T-helper 1 cell (primary cell): Measurements from ENCODE around the gene SPTLC3.
A peak's percentile ranks its signal among the peaks of the same experiment; 100 is the strongest.

ENCODE experiments used
- DNase-seq, 5 donors: peaks; one replicate each; pipeline ENCODE4 v3.0.0-alpha.2; 2012 to 2020

SPTLC3 gene

DNA sequence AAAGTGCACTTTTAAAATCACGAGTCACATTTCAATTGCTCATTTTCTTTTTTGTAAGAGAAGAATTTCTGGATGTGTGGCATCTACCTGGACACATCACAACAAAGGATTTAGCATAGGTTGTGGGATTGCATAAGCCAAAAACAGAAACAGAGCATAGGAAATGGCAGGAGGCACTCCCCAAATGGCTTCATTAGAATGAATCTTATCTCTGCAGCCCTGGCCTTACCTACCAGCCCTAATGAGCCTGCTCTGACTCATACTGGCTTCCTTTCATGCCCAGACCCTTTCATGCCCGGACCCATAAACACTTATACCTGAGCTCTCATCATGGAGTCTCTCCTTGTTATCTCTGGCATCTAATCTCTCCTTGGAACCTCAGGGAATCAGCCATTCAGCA, 23.9 kb upstream of the SPTLC3 start:
- DNase-seq: no peak

DNA sequence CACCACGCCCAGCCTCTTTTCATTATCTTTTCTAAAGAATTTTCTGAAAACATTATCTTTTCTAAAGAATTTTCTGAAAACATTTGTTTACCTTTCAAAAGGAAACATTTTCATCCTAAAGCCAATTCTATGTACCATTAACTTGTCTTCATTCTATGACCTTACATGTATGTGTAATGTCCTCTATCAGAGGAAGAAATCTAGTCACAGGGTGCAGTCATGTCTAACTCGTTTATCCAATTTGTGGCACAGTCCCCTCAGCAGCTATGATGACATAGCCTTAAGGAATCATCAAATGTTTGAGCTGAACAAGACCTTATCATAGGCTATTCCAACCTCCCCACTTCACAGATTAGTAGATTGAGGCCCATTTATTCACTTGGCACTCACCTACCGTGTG, 21.5 kb upstream of the SPTLC3 start:
- DNase-seq: no peak

DNA sequence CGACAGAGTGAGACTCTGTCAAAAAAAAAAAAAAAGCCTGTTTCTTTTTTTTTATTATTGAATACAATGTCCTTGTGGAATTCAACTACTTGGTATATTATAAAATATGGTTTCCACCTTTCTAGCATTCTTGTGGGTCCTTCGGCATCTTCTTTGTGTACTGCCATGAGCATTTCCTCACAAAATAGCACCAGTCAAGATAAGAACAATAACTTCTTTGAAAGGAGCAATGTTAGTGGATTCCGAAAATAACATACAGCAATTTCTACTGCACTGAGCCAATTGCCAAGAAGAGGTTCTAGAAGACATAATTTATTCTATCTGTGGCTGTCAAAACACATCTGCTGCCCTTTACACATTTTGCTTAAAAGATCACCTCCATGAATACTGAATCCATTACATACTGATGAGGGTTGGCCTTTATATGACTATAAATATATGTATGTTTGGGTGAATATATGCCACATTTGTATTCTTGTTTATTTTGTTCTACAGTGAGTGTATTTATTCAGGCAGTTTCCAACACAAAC, 19.1 kb upstream of the SPTLC3 start:
- no peak for DNase-seq

DNA sequence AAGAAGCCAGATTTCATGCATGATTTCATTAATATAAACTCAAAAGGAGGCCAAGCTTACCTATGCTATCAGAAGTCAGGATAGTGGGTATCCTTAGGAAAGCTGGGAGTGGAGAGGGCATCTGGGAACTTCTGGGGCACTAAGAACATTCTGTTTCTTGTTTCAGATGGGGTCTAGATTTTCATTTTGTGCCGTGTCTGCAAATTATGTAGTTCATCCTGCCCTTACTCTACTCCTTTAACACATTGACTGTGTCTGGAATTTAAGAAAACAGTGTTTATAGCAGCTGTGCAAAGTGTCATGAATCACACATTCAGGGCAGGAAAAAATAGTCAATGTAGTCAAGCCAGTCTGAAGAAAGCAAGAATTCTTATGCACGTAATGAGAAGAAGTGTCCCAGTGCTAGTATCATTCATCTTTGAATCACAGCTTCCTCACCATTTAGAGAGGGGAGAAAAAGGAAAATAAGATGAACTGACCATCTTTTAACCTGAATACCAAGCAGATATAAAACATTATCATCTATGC, 11.6 kb upstream of the SPTLC3 start:
- no peak for DNase-seq

DNA sequence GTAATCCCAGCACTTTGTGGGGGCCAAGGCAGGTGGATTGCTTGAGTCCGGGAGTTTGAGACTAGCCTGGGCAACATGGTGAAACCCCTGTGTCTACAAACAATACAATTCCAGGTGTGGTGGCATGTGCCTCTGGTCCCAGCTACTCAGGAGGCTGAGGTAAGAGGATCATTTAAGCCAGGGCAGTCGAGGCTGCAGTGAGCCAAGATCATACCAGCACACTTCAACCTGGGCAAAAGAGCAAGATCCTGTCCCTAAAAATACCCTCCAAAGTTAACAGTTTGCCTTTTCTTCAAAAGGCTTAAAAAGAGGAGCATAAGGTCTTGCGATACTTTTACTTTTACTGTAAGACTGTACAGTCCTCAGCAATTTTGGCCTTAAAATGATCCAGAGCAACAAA, 10.7 kb upstream of the SPTLC3 start:
- DNase-seq: no peak

DNA sequence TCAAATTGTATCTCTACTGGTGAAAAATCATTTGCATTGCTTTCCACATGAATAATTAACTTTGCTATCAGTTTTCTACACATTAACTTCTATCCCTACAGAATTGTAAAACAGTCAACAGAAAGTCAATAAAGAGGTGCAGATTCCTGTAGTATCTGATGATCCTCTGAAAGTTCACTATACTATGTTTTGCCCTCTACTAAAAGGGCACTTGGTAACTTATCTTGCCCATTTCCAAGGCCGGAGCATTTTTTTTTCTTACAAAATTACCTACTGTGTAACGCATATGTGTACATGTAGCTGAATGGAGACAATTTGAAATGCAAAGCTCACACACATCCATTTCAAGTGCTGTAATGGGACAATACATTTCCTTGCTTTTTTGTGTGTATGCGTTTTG, 9.6 kb upstream of the SPTLC3 start:
- DNase-seq: no peak

DNA sequence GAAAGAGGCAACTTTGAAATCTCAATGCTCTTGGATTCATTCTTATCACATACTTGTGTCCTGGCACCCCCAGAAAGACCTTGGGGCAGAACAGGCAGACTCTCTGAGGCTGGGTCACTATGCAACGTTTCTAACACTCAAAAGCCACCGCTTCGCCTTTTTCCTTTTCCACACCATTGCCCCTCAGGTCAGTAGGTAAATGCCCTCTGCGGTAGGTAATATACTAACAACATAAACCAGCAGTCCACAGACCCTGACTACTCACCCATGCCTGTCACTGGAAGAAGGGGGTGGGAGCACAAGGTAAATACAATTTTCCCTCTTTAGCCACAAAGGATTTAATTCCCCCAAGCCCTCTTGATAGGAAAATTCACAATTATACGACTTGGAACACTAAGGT, 6.5 kb upstream of the SPTLC3 start:
- DNase-seq: no peak

DNA sequence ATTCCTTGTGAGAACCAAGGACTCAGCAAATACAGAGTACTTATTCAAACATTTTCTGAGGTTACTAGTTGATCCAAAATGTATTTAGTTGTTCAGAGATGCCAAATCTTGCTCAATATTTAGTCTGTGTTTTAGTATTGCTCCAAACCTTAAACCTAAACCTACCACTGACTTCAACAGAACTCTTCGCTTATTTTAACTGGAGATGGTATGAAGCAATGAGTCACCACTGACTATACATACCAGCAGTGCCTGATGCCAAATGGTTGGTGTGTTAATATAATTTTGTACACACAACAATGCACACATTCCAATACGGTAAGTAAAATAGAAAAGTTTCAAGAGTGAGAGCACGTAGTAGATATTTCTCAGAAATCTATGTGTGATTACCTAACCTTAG, 1.9 kb upstream of the SPTLC3 start:
- DNase-seq: no peak

DNA sequence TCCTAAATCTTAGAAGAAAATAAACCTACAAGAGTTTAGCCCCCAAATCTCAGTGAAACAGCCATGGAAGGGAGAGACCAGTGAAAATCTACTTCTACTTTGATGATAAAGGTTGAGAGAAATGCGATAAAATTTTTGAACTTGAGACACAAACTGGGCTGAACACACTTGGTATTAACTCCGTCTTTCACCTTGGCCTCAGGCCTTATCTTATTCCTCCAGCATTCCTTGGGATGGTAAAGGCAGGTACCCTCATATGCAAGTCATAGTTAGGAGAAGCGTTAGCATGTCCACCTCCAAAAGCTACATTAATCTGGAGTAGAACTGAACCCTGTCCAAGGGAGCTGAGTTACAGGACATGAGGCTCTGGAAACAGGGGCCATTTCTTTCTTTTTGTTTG, 1.2 kb upstream of the SPTLC3 start:
- DNase-seq: no peak

DNA sequence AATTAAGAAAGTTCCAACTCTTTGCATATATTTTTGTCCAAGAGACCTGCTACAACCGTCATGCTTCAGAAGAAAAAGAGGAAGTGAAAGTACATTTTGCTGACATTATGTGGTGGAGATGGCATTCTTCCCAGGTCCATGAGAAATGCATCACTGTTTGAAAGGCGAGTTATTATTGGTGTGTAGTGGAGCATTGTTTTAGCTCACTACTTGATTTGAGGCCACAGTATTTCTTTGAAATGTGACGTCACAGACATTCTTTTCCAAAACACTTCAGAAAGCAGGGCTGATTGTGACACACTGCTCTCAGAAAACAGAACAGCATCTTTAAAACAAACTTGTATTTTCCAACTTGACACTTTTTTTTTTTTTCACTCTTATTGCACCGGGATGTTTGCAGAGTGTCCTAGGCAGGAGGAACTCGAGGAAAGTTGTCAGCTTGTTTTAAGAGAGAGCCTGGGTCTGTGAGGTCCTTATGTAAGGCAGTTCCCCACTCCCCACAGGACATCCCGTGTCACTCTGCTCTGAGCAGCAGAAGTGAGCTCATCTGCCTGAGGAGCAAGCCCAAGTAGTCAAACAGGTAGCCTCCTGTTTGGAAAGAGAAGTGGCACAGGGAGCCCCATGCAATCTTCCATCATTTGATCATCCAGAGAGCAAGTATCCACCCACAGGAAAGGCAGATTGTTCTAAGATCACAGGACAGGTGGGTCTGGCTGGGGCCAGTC, 1.1 kb downstream of the SPTLC3 start:
- DNase-seq: peak in 1 of 5 donors; percentile 1

DNA sequence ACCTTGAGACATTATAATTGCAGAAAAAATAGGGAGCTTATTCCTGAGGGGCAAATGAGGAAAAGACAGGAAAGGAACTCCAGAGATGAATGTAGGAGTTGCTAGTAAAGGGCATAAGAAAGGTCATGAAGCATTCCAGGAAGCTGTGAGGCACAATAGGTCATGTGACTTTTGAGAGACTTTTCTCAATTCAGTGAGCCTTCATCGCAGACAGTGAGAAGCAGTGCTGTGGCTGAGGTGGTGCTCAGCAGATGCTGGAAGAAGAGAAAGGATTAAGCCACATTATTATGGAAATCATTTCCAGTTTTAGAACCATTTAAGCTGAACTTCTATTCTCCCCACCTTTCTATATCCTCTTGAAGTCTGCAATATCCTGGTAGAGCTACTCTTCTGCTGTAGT, 4.1 kb downstream of the SPTLC3 start:
- no peak for DNase-seq

DNA sequence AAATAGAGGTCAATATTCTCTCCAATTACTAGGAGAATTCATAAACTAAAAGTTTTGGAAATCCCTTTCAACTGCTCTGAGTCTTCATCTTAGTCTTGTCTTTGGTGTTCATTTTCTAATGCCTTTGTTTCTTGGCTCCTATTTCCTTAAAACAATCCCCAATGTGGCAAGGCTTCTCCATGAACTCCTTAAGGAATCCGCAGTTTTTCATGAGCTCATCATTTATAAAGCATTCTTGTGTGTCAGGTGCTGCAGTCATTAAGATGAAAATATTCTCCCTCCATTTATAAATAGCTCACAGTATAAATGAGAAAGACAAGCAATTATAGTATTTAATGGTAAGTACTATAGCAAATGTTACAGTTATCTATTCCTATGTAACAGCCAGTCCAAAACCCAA, 4.6 kb downstream of the SPTLC3 start:
- DNase-seq: no peak

DNA sequence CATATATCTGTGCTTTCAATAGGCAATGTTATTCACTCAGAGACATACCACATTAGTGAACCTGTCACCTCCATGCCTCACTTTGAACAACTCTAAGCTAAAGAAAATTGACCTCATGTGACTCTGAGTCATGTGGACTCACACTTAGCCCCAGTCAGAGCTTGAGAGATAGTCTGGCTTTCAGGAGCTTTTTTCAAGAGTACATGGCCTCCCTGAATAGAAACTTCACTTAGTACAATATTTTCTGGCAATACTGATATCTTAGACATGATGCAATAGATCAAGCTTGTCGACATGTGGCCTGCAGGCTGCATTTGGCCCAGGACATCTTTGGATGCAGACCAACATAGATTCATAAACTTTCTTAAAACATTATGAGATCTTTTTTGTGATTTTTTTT, 8.5 kb downstream of the SPTLC3 start:
- no peak for DNase-seq

DNA sequence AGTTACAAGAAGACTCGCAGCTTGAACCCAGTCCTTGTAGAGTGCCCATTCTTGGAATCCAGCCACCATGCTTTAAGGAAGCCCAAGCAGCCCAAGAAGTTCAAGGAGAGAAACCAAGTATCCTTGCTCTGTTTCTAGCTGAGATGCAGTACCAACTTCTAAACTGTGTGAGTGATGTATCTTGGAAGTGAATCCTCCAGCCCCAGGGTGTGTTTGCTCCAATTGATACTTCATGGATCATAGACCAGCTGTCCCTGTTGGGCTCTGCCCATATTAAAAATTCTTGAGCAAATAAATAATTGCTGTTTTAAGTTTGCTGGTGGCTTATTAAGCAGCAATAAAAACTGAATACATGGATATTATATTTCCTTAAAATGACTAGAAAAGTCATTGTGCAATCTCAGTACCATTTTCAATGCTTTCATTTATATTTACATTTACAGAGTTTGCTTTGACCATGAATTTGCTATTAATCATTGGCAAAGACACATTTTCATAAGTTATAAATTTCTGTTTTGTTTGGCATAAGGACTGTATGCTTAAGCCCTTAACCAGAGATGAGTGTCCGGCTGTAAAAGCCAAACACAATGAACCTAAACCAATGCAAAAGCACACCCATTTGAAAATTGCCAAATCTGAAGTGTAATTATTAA, 9.2 kb downstream of the SPTLC3 start:
- no peak for DNase-seq

DNA sequence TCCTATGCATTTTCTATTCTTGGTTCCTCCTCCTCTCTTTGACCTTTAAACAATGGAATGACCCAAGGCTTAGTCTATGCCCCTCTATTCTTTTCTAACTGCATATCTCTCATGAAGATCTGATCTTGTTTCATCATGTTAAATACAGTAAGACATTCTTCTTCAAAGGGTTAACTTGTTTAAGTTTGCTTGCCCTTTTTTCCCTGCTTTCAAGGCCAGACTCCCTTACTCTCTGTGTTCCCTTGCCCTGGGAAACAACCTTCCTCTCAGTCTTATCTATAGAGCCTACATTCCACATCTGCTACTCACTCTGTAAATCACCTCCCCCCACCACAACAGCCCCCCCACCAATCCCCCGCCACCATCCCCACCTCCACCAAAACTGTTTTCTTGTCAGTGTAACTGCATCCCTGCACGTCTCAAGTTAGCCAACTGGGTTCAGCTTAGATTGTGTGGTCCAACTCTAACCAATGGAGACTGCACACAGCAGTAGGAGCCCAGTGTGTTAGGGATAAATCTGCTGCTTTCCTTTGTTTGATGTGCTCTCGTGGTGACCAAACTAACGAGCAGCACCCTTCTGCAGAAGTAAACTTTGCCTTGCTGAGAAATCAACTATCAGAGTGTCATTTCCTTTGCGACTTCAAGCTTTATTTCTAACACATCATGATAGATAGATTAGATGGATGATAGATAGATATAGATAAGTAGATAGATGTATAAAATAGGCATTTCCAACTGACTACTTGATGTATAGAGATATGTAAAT, 12.6 kb downstream of the SPTLC3 start:
- no peak for DNase-seq

DNA sequence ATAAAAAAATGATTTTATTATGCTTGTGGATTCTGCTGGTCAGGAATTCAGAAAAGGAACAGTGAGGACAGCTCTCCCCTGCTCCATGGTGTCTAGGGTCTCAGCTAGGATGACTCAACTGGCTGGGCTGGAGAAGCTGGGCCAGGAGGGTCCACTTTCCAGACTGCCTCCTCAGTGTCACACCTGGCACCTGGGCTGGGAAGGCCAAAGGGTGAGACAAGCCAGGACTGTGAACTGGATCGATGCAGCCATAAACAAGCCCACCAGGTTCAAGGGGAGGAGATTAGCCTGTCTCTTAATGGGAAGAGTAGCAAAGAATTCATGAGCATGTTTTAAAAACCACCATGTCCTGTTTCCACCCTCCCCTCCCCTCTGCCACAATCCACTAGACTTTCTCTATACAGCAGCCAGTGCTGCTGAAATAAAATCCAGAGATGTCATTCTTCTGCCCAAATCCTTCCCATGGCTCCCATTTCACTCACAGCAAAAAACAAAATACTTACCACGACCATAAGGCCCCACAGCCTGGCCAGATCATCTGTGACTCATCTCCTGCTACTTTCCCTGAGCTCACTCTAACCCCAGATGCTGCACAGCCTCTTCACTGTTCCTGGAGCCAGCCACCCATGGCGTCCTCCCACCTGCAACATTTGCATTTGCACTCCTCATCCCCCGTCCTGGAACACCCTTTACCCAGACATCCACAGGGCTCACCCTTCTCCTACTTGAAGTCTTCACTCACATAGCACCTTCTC, 13.8 kb downstream of the SPTLC3 start:
- no peak for DNase-seq

DNA sequence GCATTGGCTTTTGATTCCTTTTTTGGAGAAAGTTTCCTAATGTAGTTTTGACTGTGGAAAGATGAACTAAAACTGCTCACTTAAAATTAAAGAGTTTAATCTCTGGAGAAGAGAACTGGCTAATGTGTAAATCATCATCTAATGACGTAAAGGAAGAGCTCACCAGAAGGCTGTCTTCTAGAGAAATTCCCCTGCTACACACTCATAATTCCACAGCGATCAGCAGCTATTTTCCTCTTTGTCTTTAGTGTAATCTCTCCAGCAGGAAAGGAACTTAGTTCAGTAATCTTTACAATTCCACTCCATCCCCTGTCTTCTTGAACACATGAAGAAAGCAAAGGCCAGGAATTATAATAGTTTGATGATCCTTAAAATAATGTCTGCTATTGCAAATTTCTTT, 15.8 kb downstream of the SPTLC3 start:
- DNase-seq: no peak

DNA sequence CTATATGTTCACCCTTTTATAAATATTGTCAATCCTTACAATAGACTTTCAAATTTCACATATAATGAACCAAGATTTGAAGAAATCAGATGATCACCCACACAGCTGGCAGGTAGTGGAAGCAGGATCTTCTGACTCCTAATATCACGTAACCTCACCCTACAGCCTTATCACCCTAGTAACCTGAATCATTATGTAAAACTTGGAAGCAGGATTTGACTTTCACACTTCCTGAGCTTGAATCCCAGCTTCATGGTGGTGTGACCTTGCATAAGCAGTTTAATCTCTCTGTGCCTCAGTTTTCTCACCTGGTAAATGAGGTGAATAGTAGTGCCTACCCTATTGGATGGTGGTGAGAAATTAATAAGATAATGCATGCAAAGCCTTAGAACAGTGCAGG, 16.4 kb downstream of the SPTLC3 start:
- no peak for DNase-seq

DNA sequence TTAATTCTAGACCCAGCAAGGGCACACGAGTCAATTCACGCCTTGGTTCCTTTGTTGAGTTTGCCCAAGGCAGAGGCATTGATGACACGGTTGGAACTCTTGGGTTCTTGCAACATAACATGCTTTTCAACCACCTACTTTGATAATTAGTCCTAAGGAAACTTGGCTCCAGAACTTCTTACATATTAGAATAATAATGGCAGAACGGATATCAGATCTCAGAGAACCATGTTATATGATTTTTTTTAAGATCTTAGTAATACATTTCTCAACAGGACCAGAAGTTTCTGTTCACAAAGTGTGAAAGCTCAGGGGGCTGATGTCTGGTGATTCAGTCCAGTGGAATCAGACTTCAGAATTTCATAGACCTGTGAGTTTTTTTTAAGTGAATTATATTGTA, 19.2 kb downstream of the SPTLC3 start:
- no peak for DNase-seq

DNA sequence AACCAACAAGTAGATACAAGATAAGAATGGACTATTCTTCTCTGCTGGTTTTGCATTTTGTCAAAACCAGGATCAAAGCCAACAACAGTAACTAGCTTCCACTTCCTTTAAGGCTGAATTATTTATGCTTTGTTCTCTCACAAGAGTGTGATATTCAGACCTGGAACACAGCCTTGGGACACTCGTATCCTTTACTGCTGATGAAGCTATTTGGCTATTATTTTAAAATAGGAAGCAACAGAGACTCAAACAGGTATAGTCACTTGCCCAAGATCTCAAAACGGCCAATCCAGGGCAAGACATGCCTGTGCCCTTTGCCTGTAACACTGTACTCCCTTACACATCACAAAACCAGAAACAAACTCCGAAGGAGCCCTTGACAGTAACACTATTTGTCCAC, 19.9 kb downstream of the SPTLC3 start:
- no peak for DNase-seq

DNA sequence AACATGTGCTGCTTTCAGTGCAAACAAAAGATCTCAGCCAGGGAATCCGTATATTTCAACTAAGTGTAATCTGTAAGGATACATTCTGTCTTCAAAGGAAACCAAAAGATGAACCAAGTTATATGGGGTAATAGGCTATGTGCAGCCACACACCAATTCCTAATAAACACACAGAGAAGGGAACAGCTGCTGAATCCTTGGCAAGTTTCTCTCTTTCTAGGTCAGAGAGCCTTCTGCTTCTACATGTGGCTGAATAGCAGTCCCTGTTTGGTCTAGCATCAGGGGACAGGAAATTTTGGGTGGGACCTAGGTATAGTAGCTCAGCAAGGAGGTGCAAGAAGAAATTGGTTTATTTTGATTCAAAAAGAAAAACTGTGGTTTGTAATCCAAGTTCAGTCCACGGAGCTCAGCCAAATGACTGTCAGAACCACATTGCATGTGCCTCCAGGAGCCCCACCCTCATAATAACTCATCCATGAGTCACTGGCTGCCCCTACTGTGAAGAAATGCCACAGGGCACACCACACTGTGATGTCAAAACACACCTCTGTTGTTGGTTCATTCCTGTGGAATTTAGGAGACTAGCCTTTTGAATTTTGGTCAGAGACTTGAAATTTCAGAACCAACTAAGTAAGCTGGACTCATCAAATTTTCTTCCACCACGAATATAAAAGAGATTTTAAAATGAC, 21.1 kb downstream of the SPTLC3 start:
- no peak for DNase-seq

DNA sequence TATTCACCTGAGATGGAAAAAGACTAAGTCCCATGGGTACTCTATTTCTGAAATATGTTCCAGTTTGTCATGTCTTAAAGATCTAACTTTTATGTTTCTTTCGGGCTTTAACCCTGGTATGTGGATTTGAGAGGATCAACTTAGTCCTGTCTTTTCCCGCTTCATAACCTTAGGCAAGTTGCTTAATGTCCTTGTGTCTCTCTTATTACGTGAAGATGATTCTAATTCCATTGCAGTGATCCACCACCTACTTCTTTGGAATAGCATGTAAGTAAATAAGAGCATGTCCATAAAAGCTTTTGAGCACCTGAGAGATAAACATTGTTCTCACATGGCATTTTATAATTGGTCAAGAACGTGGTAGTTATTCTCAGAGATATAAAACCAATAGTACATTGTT, 23.0 kb downstream of the SPTLC3 start:
- no peak for DNase-seq
